Measurements from ENCODE around the gene ARHGAP10. TPM values are rescaled to one million over a fixed set of nuclear protein-coding genes. Genes with fewer than 3 reads are reported as not detected.
"Not testable (repeated sequence)": the region's sequence is repeated elsewhere in the genome, so short reads cannot be mapped to it uniquely, and the experiment has no call there.

The ARHGAP10 gene
- total and polyA plus RNA-seq, 3 donors from 2014 or later, result 17.4 to 108 (median 83.5) TPM

- H3K27ac ChIP-seq, result no peak overlapping the region
- H3K9me3 ChIP-seq, result no peaks in the 10 kb centered on the region
- H3K4me1 ChIP-seq, result peaks cover 7% of the 10 kb centered on the region
- WGBS, 2 donors, result 70 to 83% methylated on average over 11 of the region's 11 CpGs
- no peaks in the 10 kb centered on the region for H3K36me3 ChIP-seq (ENCODE audit: low read depth, missing control alignments)
- TF ChIP-seq POLR2A (IDR thresholded peaks at IDR 0.05) (no peak), CTCF (IDR thresholded peaks at IDR 0.05) (no peak)
- no peak overlapping the region for H3K4me3 ChIP-seq
- no peaks in the 10 kb centered on the region for H3K27me3 ChIP-seq
- intact Hi-C loops (cut with DNase I; ENCODE audit: low total_unique reads), result no loop called here
- DNase-seq, result no peak
Observed at GRCh38 chr4:147991543-147992283, 259.8 kb downstream of the ARHGAP10 start.

GRCh38 chr4:147994076-147994475 lies 262.2 kb downstream of the ARHGAP10 start:
- TF ChIP-seq CTCF (IDR thresholded peaks at IDR 0.05) (no peak), POLR2A (IDR thresholded peaks at IDR 0.05) (no peak)
- 41 to 52% methylated on average over 3 of the region's 3 CpGs for WGBS, 2 donors
- DNase-seq, result no peak
- H3K9me3 ChIP-seq, result no peaks in the 10 kb centered on the region
- intact Hi-C loops (cut with DNase I; ENCODE audit: low total_unique reads), result no loop called here
- H3K4me1 ChIP-seq, result peaks cover 7% of the 10 kb centered on the region
- no peaks in the 10 kb centered on the region for H3K36me3 ChIP-seq (ENCODE audit: low read depth, missing control alignments)
- no peak overlapping the region for H3K27ac ChIP-seq
- H3K27me3 ChIP-seq, result no peaks in the 10 kb centered on the region
- H3K4me3 ChIP-seq, result no peak overlapping the region

GRCh38 chr4:147994491-147995385 lies 262.9 kb downstream of the ARHGAP10 start:
- no peaks in the 10 kb centered on the region for H3K27me3 ChIP-seq
- H3K4me3 ChIP-seq, result no peak overlapping the region
- TF ChIP-seq POLR2A (IDR thresholded peaks at IDR 0.05) (no peak), CTCF (IDR thresholded peaks at IDR 0.05) (no peak)
- H3K27ac ChIP-seq, result no peak overlapping the region
- 78 to 80% methylated on average over 10 of the region's 10 CpGs for WGBS, 2 donors
- intact Hi-C loops (cut with DNase I; ENCODE audit: low total_unique reads), result no loop called here
- peaks cover 7% of the 10 kb centered on the region for H3K4me1 ChIP-seq
- DNase-seq, result no peak
- H3K9me3 ChIP-seq, result no peaks in the 10 kb centered on the region
- H3K36me3 ChIP-seq (ENCODE audit: low read depth, missing control alignments), result no peaks in the 10 kb centered on the region

GRCh38 chr4:147996859-147997258 lies 265.0 kb downstream of the ARHGAP10 start:
- H3K4me1 ChIP-seq, result peaks cover 7% of the 10 kb centered on the region
- intact Hi-C loops (cut with DNase I; ENCODE audit: low total_unique reads), result no loop called here

GRCh38 chr4:148000038-148000437 lies 268.1 kb downstream of the ARHGAP10 start:
- H3K36me3 ChIP-seq (ENCODE audit: low read depth, missing control alignments); H3K9me3 ChIP-seq; H3K27ac ChIP-seq; DNase-seq; H3K27me3 ChIP-seq; intact Hi-C loops (cut with DNase I; ENCODE audit: low total_unique reads); H3K4me1 ChIP-seq; H3K4me3 ChIP-seq: not testable (repeated sequence)
- 90 to 94% methylated on average over 1 of the region's 1 CpG for WGBS, 2 donors

More at GRCh38 chr4:147996859-147997258, 265.0 kb downstream of the ARHGAP10 start:
- no peak for DNase-seq
- H3K4me3 ChIP-seq, result no peak overlapping the region
- TF ChIP-seq CTCF (IDR thresholded peaks at IDR 0.05), result no peak
- TF ChIP-seq POLR2A (IDR thresholded peaks at IDR 0.05), result no peak
- WGBS, 2 donors, result 90 to 91% methylated on average over 3 of the region's 3 CpGs
- H3K27ac ChIP-seq, result no peak overlapping the region
- H3K36me3 ChIP-seq (ENCODE audit: low read depth, missing control alignments), result no peaks in the 10 kb centered on the region
- H3K9me3 ChIP-seq, result no peaks in the 10 kb centered on the region
- no peaks in the 10 kb centered on the region for H3K27me3 ChIP-seq

Measured in testis (tissue), 3 donors.